HL-60 (cell line): ENCODE measurements around the gene TRIAP1.

Source experiments
- CTCF ChIP-seq: IDR thresholded peaks from one replicate; pipeline ENCODE4 v1.5.1; 2011; ENCODE audit warnings: low read length, control low read depth, inconsistent platforms; ENCODE audit not compliant: insufficient read depth
- GABPA ChIP-seq: IDR thresholded peaks from 2 replicates; pipeline ENCODE4 v1.6.1; 2012; ENCODE audit warnings: low read depth
- POLR2AphosphoS5 ChIP-seq: IDR thresholded peaks from 2 replicates; pipeline ENCODE4 v1.6.1; 2012; ENCODE audit warnings: low read depth
- REST ChIP-seq: IDR thresholded peaks from 2 replicates; pipeline ENCODE4 v1.6.1; 2012; ENCODE audit warnings: low read depth; ENCODE audit not compliant: insufficient replicate concordance
- SPI1 ChIP-seq: IDR thresholded peaks from 2 replicates; pipeline ENCODE4 v1.6.1; 2012; ENCODE audit warnings: low read depth, mild to moderate bottlenecking, borderline replicate concordance

- TF ChIP-seq CTCF = no peak
- no peak for TF ChIP-seq GABPA
- no peak for TF ChIP-seq POLR2AphosphoS5
- TF ChIP-seq REST = no peak
- no peak for TF ChIP-seq SPI1
These were observed 19.6 kb upstream of the TRIAP1 start for GRCh38 chr12:120465756-120466155.
